LNCAP (cell line): ENCODE data around the gene SOCS7.

Experiments used
- TF ChIP-seq, protein P1 (sequence below): fragments of 450-650 bp; IDR thresholded peaks from 2 replicates; pipeline ENCODE4 v1.5.1; 2017; ENCODE audit warnings: mild to moderate bottlenecking

Gene SOCS7

GRCh38 chr17:38452719-38453118, 101.1 kb downstream of the SOCS7 start:
- TF ChIP-seq, protein P1, sequence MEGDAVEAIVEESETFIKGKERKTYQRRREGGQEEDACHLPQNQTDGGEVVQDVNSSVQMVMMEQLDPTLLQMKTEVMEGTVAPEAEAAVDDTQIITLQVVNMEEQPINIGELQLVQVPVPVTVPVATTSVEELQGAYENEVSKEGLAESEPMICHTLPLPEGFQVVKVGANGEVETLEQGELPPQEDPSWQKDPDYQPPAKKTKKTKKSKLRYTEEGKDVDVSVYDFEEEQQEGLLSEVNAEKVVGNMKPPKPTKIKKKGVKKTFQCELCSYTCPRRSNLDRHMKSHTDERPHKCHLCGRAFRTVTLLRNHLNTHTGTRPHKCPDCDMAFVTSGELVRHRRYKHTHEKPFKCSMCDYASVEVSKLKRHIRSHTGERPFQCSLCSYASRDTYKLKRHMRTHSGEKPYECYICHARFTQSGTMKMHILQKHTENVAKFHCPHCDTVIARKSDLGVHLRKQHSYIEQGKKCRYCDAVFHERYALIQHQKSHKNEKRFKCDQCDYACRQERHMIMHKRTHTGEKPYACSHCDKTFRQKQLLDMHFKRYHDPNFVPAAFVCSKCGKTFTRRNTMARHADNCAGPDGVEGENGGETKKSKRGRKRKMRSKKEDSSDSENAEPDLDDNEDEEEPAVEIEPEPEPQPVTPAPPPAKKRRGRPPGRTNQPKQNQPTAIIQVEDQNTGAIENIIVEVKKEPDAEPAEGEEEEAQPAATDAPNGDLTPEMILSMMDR = no peak

DNA sequence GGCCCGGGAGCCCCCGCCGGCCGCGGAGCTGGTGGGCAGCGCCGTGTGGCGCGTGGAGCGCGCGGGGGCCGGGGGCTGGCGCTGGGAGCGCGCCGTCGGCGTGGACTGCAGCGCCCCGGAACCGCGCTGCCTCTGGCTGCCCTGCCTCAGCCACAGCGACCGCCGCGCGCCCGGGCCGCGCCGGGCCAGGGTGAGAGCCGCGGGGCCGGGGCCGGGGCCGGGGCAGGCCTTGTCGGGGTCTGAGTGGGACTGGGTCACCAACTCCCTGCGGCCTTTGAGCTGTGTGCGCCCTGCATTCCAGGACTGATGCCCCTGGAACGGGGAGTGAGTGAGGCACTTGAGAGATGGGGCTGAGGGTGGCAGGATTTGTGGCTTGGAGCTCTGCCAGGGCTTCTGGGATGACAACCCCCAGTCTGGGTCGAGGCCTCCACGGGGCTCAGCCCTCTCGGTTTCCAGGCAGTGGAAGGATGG, 102.3 kb downstream of the SOCS7 start:
- TF ChIP-seq, protein P1 = no peak

DNA sequence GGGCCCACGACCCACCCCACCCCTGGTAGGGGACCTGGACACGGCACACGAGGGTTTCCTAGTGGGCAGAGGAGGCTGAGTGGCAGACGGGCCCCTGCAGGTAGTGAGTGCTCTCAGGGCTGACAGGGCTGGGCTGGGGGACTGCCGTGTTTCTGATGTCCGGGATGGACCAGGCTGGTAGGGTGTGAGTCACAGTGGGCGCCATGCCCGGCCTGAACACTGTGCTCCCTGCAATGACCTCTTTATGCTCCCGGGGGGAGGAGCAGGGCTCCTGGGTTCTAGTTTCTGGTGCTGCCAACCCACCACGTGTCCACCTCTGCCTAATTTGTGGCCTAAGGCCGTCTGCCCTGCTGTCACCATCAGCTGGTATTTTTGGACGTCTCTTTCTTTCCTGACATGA, 102.9 kb downstream of the SOCS7 start:
- TF ChIP-seq, protein P1 = no peak
